Calu3 (cell line): ENCODE data around the gene KIF1B. TPM values are rescaled to one million over a fixed set of nuclear protein-coding genes. Genes with fewer than 3 reads are reported as not detected.
"Not testable (repeated sequence)": the region's sequence is repeated elsewhere in the genome, so short reads cannot be mapped to it uniquely, and the experiment has no call there.

Source experiments
- BruUV-seq: library from RNA; stranded (reverse); fragments of 400-500 nt; replicated peaks from 2 replicates; lab custom pipeline; 2021; lab: Mats Ljungman, UMichigan
- CTCF ChIA-PET: fragments of 300-600 bp; sonication (Branson Sonifier 250); formaldehyde crosslinking; loops from one replicate; lab custom pipeline; 2022; ENCODE audit warnings: antibody characterized with exemption; lab: Charles Lee
- DNase-seq: peaks from one replicate; pipeline ENCODE4 v3.0.0; 2022
- H3K27ac Mint-ChIP-seq: one replicate; pipeline ENCODE4 v1.8.0; 2022; ENCODE audit warnings: mixed read lengths; ENCODE audit not compliant: unreplicated experiment
- H3K27me3 Mint-ChIP-seq: one replicate; pipeline ENCODE4 v1.8.0; 2022; ENCODE audit warnings: mixed read lengths; ENCODE audit not compliant: unreplicated experiment
- H3K36me3 Mint-ChIP-seq: one replicate; pipeline ENCODE4 v1.8.0; 2022; ENCODE audit warnings: mild to moderate bottlenecking, moderate library complexity, mixed read lengths; ENCODE audit not compliant: insufficient read depth, unreplicated experiment
- H3K4me1 Mint-ChIP-seq: one replicate; pipeline ENCODE4 v1.8.0; 2022; ENCODE audit warnings: mild to moderate bottlenecking, low read depth, mixed read lengths; ENCODE audit not compliant: unreplicated experiment
- H3K4me3 Mint-ChIP-seq: one replicate; pipeline ENCODE4 v1.8.0; 2022; ENCODE audit warnings: mild to moderate bottlenecking, low read depth, moderate library complexity, mixed read lengths; ENCODE audit not compliant: unreplicated experiment
- H3K9me3 Mint-ChIP-seq: one replicate; pipeline ENCODE4 v1.8.0; 2022; ENCODE audit warnings: low read depth, mixed read lengths; ENCODE audit not compliant: unreplicated experiment
- intact Hi-C: fragments of 100-400 bp; cut with micrococcal nuclease; formaldehyde crosslinking; loops from one replicate; pipeline ENCODE4 v1.10.0; 2022; ENCODE audit not compliant: unreplicated experiment
- total RNA-seq: library from RNA; stranded (reverse); gene quantifications from 2 replicates; pipeline ENCODE4 v1.2.3, GENCODE V29; 2022
- TF ChIP-seq, protein P1 (sequence below): fragments of 200-600 bp; IDR thresholded peaks from one replicate; pipeline ENCODE4 v1.8.0; 2022; ENCODE audit warnings: antibody characterized with exemption; ENCODE audit not compliant: unreplicated experiment

Gene KIF1B
- total RNA-seq, 1 experiment from 2014 or later = 17.1 TPM

DNA sequence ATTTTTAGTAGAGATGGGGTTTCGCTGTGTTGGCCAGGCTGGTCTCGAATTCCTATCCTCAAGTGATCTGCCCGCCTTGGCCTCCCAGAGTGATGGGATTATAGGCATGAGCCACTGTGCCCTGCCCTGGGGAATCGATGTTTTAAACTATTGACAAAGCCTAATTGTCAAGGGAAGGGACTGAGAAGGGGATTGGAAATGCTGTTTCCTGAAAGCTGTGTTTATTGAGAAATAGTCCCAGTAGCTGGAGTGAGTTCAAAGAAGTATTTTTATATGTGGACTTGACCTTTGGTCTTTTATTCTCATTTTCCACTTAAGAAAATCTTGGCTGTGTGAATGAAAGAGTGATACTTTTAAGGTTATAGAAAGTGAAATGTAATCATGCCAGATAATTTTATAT lies 47.5 kb downstream of the KIF1B start:
- H3K4me3 Mint-ChIP-seq = no peak overlapping the region
- intact Hi-C loops = no loop called here

DNA sequence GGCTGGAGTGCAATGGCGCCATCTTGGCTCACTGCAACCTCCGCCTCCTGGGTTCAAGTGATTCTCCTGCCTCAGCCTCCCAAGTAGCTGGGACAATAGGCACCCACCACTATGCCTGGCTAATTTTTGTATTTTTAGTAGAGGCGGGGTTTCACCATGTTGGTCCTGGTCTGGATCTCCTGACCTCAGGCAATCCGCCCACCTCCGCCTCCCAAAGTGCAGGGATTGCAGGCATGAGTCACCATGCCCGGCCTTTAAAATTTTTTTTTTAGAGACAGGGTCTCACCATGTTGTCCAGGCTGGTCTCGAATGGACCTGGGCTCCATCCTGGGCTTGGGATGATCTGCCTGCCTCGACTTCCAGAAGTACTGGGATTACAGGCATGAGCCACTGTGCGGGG lies 49.2 kb downstream of the KIF1B start:
- H3K9me3 Mint-ChIP-seq, intact Hi-C loops, H3K4me3 Mint-ChIP-seq, BruUV-seq, H3K27ac Mint-ChIP-seq, DNase-seq, H3K27me3 Mint-ChIP-seq, H3K36me3 Mint-ChIP-seq, H3K4me1 Mint-ChIP-seq, CTCF ChIA-PET: not testable (repeated sequence)

More for the DNA sequence above, 47.5 kb downstream of the KIF1B start:
- H3K36me3 Mint-ChIP-seq = no peaks in the 10 kb centered on the region
- H3K27me3 Mint-ChIP-seq = no peaks in the 10 kb centered on the region
- H3K4me1 Mint-ChIP-seq = no peaks in the 10 kb centered on the region
- TF ChIP-seq, protein P1, sequence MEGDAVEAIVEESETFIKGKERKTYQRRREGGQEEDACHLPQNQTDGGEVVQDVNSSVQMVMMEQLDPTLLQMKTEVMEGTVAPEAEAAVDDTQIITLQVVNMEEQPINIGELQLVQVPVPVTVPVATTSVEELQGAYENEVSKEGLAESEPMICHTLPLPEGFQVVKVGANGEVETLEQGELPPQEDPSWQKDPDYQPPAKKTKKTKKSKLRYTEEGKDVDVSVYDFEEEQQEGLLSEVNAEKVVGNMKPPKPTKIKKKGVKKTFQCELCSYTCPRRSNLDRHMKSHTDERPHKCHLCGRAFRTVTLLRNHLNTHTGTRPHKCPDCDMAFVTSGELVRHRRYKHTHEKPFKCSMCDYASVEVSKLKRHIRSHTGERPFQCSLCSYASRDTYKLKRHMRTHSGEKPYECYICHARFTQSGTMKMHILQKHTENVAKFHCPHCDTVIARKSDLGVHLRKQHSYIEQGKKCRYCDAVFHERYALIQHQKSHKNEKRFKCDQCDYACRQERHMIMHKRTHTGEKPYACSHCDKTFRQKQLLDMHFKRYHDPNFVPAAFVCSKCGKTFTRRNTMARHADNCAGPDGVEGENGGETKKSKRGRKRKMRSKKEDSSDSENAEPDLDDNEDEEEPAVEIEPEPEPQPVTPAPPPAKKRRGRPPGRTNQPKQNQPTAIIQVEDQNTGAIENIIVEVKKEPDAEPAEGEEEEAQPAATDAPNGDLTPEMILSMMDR = no peak
- CTCF ChIA-PET = no interaction called here
- no TSS peak for BruUV-seq
- no peaks in the 10 kb centered on the region for H3K9me3 Mint-ChIP-seq
- H3K27ac Mint-ChIP-seq = no peak overlapping the region
- no peak for DNase-seq

DNA sequence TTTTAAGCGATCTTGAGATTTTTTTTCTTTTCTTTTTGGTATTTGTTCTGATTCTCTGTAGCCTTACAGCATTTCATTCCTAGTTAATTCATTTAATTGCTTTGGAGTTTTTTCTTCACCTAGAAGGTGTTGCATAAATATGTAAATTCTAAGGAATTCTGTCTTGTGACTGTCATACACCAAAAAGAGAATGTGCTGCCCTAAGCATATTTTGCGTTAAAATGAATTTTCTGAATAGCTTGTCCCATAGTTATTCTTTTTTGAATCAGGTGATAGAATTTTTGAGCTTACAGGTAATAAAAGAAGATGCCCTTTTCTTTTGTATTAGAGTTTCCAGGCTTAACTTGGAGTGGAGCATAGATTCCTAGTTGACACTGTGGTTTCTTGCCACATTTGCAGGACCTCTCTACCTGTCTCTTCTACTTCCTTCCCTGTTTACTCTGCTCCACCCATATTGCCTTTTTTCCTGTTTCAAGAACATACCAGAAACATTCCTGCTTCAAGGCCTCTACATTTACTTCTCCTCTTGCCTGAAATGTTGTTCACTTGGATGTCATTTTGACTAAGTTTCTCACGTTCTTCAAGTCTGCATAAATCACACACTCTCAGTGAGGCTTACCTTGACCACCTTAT lies 53.2 kb downstream of the KIF1B start:
- Mint-ChIP-seq H3K9me3 (no peaks in the 10 kb centered on the region), H3K36me3 (no peaks in the 10 kb centered on the region), H3K27ac (no peak overlapping the region), H3K27me3 (no peaks in the 10 kb centered on the region), H3K4me3 (no peak overlapping the region), H3K4me1 (no peaks in the 10 kb centered on the region)
- TF ChIP-seq, protein P1 = no peak
- no peak for DNase-seq
- CTCF ChIA-PET = no interaction called here
- no TSS peak for BruUV-seq
- intact Hi-C loops = no loop called here

DNA sequence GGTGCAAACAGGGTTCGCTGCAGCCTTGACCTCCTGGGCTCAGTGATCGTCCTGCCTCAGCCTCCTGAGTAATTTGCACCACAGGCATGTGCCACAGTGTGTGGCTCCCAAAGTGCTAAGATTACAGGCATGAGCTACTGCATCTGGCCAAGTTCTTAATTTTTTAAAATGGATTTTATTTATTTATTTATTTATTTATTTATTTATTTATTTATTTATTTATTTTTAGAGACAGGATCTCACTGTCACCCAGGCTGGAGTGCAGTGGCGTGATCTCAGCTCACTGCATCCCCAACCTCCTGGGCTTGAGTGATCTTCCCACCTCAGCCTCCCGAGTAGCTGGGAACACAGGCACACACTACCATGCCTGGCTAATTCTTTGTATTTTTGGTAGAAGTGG lies 54.7 kb downstream of the KIF1B start:
- DNase-seq = no peak
- Mint-ChIP-seq H3K36me3 (peaks cover 4% of the 10 kb centered on the region), H3K9me3 (no peaks in the 10 kb centered on the region), H3K4me3 (no peak overlapping the region), H3K27ac (no peak overlapping the region), H3K27me3 (no peaks in the 10 kb centered on the region), H3K4me1 (no peaks in the 10 kb centered on the region)
- intact Hi-C loops = no loop called here
- TF ChIP-seq, protein P1 = no peak
- CTCF ChIA-PET = no interaction called here
- no TSS peak for BruUV-seq

DNA sequence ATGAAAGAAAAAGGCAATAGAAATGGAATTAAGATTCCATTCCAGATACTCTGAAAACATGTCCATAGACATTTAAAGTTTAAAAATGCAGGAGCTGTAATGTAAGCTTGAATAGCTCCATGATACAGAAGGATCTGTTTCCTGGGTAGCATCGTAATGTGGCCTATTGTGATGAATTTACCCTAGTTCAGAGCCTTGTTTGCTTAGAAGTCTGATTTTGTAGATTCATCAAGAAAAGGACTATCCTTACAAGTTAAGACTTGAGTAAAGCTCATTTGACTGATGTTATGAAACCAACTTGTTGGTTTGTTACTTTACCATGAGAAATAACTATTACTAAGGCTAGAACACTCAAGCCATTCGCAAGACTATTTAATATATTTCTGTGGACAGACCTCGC lies 55.5 kb downstream of the KIF1B start:
- no peak overlapping the region for H3K27ac Mint-ChIP-seq
- BruUV-seq = no TSS peak
- H3K4me3 Mint-ChIP-seq = no peak overlapping the region
- TF ChIP-seq, protein P1 = no peak
- no peak for DNase-seq
- CTCF ChIA-PET = interaction anchor here (0.6 kb wide), 2 partner anchors 153 to 1588 kb away, joined by 3 to 6 read pairs; no protein-coding TSS in a partner anchor
- no peaks in the 10 kb centered on the region for H3K27me3 Mint-ChIP-seq
- intact Hi-C loops = no loop called here
- no peaks in the 10 kb centered on the region for H3K9me3 Mint-ChIP-seq
- H3K4me1 Mint-ChIP-seq = no peaks in the 10 kb centered on the region
- H3K36me3 Mint-ChIP-seq = peaks cover 4% of the 10 kb centered on the region
